DND-41 (cell line): ENCODE measurements around the gene TYRP1.

Source experiments
- EZH2 ChIP-seq: IDR thresholded peaks from 3 replicates; pipeline ENCODE4 v1.6.1; 2012; ENCODE audit warnings: borderline replicate concordance, low read depth, mild to moderate bottlenecking, moderate library complexity, low read length, inconsistent platforms; ENCODE audit not compliant: severe bottlenecking
- TF ChIP-seq, protein P1 (sequence below): IDR thresholded peaks from 2 replicates; pipeline ENCODE4 v1.5.1; 2012; ENCODE audit warnings: borderline replicate concordance, low read length, moderate library complexity, mild to moderate bottlenecking; ENCODE audit not compliant: poor library complexity, severe bottlenecking; ENCODE audit errors: extremely low read depth

DNA sequence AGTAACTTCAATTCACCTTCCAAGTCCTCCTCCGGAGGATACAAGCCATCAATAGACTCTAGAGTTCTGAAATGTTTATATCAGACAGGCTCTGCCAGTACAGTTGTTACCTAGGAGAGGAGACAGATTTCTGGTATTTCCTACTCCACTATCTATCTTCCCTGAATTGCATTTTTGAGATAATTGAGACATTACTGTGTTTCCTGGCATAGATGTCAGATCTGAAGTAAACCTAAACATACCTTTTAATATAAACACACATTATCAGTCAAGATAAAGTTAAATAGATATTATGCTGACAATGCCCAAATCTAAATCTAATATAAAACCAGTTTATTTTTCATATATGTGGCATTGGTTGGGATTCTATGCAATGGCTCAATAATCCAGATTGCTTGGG is 8.2 kb upstream of the TYRP1 start:
- TF ChIP-seq, protein P1, sequence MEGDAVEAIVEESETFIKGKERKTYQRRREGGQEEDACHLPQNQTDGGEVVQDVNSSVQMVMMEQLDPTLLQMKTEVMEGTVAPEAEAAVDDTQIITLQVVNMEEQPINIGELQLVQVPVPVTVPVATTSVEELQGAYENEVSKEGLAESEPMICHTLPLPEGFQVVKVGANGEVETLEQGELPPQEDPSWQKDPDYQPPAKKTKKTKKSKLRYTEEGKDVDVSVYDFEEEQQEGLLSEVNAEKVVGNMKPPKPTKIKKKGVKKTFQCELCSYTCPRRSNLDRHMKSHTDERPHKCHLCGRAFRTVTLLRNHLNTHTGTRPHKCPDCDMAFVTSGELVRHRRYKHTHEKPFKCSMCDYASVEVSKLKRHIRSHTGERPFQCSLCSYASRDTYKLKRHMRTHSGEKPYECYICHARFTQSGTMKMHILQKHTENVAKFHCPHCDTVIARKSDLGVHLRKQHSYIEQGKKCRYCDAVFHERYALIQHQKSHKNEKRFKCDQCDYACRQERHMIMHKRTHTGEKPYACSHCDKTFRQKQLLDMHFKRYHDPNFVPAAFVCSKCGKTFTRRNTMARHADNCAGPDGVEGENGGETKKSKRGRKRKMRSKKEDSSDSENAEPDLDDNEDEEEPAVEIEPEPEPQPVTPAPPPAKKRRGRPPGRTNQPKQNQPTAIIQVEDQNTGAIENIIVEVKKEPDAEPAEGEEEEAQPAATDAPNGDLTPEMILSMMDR: no peak
- no peak for TF ChIP-seq EZH2
